ENCODE results near the gene CAPN5. TPM values are rescaled to one million over a fixed set of nuclear protein-coding genes. Genes with fewer than 3 reads are reported as not detected.

CAPN5 gene
- total RNA-seq, 1 donor from 2014 or later: 7.2 TPM

DNA sequence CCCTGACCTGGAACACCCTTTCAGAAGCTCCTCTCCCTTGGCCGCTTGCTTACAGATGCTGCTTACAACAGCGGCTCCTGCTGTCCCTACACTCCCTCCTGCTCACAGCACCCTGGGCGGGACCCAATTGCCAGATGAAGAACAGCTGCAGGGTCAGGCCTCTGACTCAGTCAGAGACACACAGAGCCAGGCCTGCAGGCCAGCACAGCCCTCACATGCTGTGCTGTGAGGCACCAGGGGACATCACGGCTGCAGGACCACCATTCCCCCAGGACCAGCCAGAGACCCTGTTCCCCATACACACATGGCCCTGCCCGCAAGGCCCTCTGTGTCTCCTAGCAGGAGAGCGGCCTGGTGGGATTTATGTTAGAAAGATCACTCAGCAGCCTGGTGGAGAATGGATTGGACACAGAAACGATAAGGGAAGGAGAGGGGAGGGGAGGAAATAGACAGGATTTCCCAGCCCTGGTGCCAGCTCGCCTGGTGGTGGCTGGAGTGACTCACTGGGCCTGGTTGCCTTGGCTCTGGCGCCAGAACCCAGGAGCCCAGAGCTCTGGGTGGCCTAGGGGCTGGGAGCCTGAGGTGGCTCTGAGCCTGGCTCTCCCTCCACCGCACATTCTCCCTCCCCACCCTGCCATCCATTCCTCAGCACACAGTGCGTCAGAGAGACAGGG lies 6.7 kb downstream of the CAPN5 start:
- no peaks in the 10 kb centered on the region for H3K27me3 ChIP-seq (ENCODE audit: low read depth)
- no peak overlapping the region for H3K4me3 ChIP-seq
- peak; percentile 35 for TF ChIP-seq CTCF (IDR thresholded peaks at IDR 0.05)
- peak overlapping the region; percentile 77 for H3K27ac ChIP-seq
- DNase-seq (peak; percentile 60), ATAC-seq (peak; percentile 80 to 85)
- no peaks in the 10 kb centered on the region for H3K9me3 ChIP-seq
- intact Hi-C loops (cut with DNase I): no loop called here
- H3K4me1 ChIP-seq: peaks cover 38% of the 10 kb centered on the region
- H3K36me3 ChIP-seq: no peaks in the 10 kb centered on the region

GRCh38 chr11:77074205-77074604 lies 7.4 kb downstream of the CAPN5 start:
- Histone ChIP-seq H3K4me3 (no peak overlapping the region), H3K4me1 (peaks cover 38% of the 10 kb centered on the region), H3K36me3 (no peaks in the 10 kb centered on the region), H3K27ac (peak overlapping the region; percentile 77), H3K27me3 (ENCODE audit: low read depth) (no peaks in the 10 kb centered on the region), H3K9me3 (no peaks in the 10 kb centered on the region)
- no peak for ATAC-seq
- intact Hi-C loops (cut with DNase I): no loop called here
- peak; percentile 46 for DNase-seq
- no peak for TF ChIP-seq CTCF (IDR thresholded peaks at IDR 0.05)

GRCh38 chr11:77074626-77075221 lies 8.0 kb downstream of the CAPN5 start:
- Histone ChIP-seq H3K27me3 (ENCODE audit: low read depth) (no peaks in the 10 kb centered on the region), H3K36me3 (no peaks in the 10 kb centered on the region), H3K4me1 (peaks cover 38% of the 10 kb centered on the region), H3K4me3 (no peak overlapping the region), H3K9me3 (no peaks in the 10 kb centered on the region), H3K27ac (peak overlapping the region; percentile 77)
- intact Hi-C loops (cut with DNase I): no loop called here
- no peak for TF ChIP-seq CTCF (IDR thresholded peaks at IDR 0.05)
- ATAC-seq (no peak), DNase-seq (peak; percentile 37)

GRCh38 chr11:77075425-77075905 lies 8.7 kb downstream of the CAPN5 start:
- no peaks in the 10 kb centered on the region for H3K27me3 ChIP-seq (ENCODE audit: low read depth)
- no peak for TF ChIP-seq CTCF (IDR thresholded peaks at IDR 0.05)
- DNase-seq (peak; percentile 47), ATAC-seq (peak; percentile 37 to 40)
- H3K4me3 ChIP-seq: no peak overlapping the region
- H3K27ac ChIP-seq: peak overlapping the region; percentile 77
- H3K9me3 ChIP-seq: no peaks in the 10 kb centered on the region
- H3K36me3 ChIP-seq: no peaks in the 10 kb centered on the region
- H3K4me1 ChIP-seq: peaks cover 38% of the 10 kb centered on the region
- intact Hi-C loops (cut with DNase I): no loop called here

DNA sequence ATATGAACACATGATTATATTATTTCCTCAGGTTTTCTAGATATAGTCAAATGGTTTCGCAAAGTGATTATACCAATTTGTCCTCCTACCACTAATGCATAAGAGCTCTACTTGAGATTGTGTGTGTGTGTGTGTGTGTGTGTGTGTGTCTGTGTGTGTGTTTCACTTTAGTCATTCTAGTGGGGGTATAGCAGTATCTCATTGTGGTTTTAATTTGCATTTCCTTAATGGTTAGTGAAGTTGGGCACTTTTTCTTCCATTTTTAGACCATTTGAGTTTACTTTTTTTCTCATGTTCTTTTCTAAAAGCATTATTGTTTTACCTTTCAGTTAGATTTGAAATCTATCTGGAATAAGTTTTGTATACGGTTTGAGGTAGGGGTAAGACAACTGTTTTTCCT lies 12.9 kb downstream of the CAPN5 start:
- H3K27me3 ChIP-seq (ENCODE audit: low read depth): no peaks in the 10 kb centered on the region
- no peak for ATAC-seq
- TF ChIP-seq CTCF (IDR thresholded peaks at IDR 0.05): no peak
- peaks cover 20% of the 10 kb centered on the region for H3K4me1 ChIP-seq
- no peak for DNase-seq
- no peaks in the 10 kb centered on the region for H3K36me3 ChIP-seq
- H3K27ac ChIP-seq: no peak overlapping the region
- H3K9me3 ChIP-seq: no peaks in the 10 kb centered on the region
- intact Hi-C loops (cut with DNase I): no loop called here
- H3K4me3 ChIP-seq: no peak overlapping the region

Measured in lower lobe of right lung (tissue), 2 donors.